IPS DF 19.7 (cell line): ENCODE results near the gene DEAF1.

Experiments used
- DNase-seq: peaks from one replicate; pipeline ENCODE4 v3.0.0-alpha.2; 2013; ENCODE audit warnings: low read depth, low spot score

DEAF1 gene

DNA sequence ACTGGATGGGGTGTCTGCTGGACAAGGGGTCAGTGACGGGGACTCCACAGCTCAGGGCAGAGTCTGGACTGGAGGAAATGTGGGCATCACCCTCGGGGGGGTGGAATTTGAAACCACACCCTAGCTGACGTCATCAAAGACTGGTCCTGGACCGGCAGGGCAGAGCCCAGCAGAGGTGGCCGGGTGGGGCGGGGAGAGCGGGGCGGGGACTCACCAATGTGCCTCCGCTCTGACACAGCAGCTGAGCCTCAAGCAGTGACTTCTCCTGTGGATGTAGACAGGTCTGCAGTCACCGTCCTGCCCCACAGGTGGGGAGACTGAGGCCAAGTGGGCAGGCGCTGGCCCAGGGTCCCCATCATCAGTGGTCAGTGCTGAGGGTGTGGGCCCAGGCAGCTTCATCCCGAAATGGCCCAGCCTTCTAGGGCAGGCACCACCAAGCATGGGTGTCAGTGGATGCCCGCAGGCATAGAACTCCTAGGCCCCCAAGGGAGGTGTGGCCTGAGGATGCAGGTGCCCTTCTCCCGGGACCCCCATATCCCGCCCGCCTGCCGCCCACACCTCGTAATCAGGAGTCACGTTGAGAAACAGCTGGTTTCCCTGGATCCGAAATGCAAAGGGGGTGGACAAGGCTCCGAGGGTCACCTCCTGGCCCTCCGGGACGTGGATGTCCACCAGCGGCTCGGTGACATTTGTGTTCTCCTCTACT, 70.9 kb downstream of the DEAF1 start:
- no peak for DNase-seq

DNA sequence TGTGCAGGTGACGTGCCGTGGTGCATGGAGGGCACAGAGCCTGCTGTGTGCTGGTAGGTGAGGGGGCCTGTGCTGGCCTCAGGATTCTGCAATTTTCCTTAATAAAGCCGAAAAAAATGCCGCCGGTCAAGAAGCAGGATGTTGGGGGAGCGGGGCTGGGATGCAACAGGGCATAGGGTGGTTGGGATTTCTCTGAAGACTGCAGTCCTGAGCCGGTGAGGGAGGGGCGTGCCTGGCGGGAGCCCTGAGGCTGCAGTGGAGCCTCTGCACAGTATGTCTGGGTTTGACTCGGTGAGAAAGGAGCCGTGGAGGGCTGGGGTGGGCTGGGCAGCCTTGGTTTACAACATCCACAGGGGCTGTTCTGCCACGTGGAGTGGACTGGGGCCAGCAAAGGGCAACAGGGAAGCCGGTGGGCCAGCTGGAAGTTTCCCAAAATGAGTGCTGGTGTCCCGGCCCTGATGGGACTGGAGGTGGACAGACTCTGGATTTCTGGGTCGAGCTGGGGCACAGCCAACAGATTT, 71.6 kb downstream of the DEAF1 start:
- no peak for DNase-seq

DNA sequence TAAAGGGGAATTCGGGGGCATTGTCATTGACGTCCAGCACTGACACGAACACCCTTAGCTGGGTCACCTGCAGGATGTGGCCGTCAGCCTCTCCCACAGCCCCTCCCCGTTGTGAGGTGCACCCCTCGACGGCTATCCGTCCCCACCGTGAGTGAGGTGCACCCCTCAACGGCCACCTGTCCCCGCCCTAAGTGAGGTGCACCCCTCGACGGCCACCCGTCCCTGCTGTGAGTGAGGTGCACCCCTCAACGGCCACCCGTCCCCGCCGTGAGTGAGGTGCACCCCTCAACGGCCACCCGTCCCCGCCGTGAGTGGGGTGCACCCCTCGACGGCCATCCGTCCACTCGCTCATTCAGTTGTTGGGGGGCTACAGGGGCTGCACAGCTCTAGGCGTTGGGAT, 73.2 kb downstream of the DEAF1 start:
- DNase-seq = no peak

DNA sequence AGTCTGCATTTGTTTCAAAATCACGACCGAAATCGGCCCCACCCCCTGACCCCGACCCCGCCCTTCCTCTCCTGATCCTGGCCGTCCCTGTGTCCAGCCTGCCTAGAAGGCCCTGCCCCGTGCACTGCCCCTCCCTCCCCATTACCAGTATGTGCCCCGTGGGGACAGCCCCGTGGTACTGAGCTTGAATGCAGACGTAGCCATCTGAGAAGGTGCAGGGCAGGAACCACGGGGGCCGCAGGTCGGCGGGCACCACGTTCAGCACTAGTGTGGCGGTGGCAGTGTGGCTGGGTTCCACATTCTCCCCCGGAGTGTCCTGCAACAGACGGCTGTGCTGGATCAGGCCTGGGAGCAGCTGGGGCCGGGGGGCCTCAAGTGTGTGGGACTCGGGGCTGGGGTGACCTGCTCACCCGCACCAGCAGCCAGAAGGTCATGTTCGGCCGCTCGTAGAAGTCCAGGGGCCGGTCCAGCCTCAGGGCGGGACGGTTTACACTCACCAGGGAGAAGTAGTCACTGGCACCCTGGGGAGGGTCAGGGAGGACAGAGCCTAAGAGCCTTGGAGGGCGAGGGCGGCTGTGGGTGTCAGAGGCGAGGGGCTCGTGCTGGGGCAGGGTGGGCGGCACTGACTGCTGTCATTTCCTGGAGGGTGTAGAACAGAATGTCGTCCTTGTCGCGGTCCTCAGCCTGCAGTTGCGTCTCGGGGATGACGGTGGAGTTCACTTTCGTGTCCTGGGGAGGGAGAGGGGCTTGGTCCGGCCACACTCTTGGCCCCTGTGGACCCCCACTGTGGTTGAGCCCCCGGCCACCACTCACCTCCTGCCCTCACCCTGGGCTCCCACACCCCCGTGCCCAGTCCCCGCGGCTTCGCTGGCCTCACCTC, 73.8 kb downstream of the DEAF1 start:
- DNase-seq = no peak

DNA sequence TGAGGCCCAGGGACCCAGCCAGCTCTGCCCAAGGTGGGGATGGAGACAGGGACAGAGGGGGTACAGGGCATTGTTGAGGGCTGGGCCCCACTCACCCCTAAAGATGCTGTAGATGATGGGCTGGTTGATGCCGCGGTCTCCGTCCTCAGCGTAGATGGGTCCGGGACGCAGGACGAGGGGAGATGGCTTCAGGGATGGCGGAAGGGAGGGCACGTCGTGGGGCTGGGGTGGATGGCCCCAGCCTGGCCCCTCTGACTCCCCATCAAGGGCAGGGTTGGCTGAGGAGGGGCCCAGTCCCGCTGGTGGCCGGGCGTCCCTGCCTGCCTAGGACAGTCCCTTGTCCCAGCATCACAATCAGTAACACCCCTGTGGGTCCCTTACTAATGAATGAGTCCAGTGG, 74.8 kb downstream of the DEAF1 start:
- no peak for DNase-seq

DNA sequence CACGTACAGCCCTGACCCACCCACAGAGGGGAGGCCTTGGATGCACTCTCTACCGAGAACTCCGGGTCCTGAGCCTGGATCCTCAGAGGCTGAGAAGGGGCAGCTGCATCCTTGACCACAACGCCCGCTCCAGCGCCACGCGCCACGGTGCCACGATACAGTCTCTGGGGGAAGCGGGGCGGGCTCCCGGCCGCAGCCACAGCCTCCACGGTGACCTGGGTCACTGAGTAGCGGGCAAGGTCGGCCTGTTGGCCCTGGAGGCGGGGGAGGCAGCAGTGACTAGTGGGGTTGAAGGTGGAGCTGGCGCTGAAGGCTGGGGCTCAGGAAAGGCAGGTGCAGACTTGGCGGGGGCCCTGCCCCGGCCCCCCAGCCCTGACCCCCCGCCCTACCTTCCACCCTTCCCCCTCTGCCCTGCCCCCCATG, 75.4 kb downstream of the DEAF1 start:
- DNase-seq = no peak

DNA sequence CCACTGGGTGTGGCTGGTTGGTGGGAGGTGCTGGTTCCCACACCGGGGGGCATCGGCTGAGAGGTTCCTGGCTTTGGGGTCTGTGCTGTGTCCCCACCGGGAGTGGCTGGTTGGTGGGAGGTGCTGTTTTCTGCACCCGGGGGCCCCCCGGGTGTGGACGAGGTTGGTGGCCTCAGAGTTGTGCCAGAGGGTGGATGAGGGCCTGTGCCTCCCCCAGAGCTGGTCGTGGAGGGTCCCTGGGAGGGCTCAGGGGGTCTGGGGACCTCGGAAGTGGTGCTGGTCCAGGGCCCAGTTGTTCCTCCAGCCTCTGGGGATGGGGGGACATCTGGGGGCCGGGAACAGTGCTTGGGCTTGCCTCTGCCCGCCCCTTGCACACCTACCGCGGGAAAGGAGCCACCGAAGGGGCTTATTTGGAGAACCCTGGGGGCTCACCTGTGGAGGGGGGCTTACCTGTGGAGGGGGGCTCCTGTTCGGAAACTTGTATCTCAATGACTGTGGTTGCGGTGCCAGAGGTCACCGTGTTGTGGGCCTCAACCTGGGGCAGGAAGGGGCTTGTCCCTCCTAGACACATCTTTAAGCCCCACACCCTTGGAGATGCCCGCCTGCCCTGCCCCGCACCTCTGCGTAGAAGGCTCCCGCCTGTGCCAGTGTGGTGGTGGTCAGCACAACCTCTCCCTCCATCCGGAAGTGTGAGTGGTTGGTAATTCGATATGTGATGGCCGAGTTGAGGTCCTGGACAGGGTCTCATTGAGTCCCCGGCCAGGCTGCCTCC, 76.0 kb downstream of the DEAF1 start:
- DNase-seq = no peak

DNA sequence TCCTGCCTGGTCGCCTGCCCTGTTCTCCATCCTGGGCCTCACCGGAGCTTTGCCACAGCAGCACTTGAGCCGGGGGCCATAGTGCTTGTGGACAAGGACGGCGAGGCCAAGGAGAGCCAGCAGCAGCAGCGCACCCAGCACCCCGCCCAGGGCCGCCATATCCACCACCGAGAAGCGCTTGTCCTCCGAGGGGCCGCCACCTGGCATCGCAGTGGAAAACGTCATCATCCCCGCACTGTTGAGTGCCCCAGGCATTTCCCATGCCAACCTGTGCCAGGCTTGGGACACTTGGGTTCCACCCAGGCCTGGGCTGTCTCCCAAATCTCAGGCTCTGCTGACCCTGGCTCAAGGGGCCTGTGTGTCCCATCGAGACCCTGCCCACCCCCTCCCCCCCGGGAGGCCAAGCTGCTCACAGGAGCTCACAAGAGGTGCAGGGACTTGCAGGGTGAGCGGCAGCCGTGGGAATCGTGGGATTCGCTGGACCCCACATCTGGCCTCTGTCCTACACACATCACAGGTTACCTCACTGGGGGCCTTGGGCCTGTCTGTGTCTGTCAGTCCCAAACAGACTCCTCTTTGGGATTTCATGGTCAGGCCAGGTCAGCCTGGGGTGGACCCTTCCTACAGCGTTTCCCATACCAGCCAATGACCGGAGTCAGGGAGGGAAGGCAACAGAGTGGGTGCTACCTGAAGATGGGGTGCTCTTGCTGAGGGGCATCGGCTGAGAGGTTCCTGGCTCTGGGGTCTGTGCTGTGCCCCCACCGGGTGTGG, 76.9 kb downstream of the DEAF1 start:
- no peak for DNase-seq

DNA sequence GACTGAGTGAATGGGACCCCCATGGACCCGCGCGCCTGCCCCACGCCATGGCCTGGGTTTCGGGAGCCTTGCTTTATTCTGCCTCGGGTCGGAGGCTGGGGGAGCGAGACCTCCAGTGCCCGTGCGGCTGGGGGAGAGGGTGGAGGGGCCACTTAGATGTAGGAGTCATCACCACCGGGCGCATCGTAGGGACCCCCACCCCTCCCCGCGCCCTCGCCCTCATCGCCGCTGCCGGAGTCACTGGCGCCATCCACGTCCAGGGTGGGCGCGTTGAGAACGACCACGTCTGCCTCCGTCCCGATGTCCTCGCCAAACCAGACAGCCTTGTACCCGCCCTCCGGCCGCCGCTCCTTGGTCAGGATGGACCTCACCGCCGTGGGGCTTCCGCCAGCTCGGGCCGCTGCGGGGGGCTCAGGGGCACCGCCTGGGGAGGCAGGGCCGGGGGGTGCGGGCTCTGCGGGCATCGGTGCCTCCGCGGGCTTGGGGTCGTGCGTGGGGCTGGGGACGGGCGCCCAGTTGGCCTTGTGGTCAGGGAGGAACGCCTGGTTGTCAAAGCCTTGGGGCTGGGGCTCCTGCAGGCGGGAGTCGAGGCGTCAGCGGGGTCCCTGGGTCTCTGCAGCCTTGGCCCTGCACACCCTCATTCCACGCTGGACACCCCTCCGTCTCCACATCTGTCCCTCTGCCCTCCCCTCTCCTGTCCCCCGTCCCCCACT, 77.7 kb downstream of the DEAF1 start:
- DNase-seq = no peak

DNA sequence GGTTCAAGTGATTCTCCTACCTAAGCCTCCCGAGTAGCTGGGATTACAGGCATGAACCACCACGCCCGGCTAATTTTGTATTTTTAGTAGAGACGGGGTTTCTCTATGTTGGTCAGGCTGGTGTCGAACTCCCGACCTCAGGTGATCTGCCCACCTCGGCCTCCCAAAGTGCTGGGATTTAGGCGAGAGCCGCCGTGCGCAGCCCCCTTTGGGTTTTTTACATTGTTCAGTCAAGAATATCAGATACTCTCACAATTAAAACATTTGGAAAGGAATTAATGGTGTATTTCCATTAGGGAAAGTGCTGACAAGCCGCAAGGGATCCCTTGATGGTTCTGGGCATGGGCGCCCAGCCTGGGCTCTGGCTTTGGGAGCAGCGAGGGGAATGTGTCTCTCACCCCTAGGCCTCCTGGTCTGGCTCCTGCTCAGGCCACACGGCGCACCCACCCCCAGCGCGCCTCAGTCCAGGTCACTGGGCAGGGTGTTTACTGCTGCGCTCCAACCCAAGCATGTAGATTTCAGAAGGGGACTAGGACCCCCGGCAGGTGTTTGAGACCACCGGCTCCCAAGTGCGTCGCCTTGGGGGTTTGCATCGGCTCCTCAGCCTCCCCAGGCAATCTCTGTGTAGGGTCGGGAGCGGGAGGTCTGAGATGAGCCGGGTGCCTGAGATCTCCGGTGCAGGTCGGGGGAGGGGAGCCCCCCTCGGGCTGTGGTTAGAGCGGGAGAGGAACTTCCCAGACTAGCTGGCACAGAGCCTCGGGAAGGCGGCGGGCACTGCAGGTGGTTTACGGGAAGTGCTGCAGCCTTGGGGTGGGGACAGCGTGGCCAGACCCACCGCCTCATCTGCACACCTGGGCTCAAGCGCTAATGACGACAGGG, 78.5 kb downstream of the DEAF1 start:
- DNase-seq = no peak

DNA sequence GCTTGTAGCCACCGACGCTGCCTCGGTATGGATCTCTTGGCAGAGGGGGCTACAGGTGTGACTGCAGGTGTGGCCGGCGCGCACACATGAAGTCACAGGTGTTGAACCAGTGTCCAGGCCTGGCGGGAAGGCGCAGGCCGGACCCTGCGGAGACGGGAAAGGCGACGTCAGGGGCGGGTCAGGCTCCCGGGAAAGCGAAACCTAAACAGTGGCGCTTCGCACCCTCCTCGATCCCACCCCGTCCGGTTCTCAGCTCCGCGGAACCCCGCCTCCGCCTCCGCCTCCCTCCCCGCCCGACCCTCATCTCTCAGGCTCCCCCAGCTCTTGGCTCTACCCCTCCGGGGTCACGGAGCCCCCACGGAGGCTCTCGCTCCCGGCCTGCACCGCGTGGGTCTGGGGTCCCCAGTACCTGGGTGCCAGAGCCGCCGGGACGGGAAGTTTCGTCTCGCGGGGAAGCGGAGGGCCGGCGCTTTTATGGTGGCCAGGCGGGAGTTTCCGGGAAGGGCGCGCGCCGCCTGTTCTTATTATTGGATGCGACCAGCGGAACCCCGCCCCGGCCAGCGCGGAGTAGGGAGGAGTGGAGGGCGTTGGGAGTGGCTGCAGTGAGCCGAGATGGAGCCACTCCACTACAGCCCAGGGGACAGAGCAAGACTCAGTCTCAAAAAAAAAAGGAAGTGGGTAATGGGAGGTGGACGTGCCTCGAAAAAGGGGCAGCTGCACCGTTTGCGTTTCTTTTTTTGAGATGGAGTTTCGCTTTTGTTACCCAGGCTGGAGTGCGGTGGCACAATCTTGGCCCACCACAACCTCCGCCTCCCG, 79.3 kb downstream of the DEAF1 start, which contains the start of gene IRF7:
Gene IRF7 (minus strand): TSS at position 447 of the 816 bp plus-strand sequence. CDS start 586 bp downstream, outside the sequence.
- no peak for DNase-seq

DNA sequence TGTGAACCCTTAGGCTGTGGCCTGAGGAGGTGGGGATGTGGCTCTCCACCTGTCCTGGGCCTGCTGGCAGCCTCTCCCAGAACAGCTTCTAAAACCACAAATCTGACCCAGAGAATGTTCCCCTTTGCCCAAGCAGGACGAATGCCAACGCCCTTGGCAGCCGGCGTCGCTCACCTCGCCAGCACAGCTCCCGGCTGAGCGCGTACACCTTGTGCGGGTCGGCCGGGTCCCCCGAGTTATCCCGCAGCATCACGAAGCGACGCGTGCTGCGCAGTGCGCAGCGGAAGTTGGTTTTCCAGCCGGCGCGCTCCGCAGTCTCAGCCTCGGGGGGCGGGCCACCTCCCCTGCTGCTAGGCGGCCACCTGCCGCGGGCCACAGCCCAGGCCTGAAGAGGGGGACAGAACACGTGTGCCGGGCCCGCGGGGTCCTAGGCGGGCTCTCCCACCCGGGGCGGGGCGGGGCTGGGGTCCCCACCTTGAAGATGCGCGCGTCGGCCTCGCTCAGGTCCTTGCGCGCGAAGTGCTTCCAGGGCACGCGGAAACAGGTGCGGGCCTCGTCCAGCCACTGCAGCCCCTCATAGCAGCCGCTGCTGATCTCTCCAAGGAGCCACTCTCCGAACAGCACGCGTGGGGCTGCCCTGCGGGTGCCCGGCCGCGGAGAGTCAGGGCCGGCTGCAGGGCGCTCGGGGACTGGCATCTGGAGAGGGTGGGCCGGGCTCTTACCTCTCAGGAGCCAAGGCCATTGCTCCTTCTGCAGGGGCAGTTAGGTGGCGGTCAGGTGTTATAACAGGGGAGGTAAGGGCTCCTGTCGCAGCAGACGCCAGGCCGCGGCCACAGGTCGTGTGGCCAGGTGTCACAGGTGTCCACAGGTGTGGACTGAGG, 80.2 kb downstream of the DEAF1 start:
- DNase-seq = no peak

DNA sequence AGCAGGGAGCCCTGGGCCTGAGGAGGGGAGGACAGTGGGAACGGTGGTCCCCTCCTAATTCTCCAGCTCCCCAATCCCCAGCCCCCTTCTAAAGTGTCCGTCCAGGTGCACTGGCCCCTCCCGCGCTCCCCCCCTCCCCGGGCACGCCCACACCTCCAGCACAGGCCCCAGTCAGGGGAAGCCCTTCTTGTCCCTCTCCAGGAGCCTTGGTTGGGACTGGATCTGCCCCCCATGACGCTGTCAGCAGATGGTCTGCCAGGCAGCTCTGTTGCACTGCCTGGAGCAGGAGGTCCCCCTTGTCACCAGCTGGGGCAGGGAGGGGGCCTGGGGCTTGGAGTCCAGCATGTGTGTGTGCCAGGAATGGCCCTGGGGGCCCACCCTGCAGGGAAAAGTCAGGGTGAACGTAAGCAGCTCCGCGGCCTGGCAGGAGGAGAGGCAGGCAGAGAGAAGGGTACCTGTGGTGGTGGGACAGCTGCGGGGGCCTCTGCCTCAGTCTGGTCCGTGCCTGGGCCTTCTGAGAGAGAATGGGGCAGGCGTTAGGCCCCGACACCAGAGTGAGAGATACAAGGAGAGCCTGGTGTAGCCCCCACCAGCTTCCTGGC, 80.9 kb downstream of the DEAF1 start:
- DNase-seq = no peak

DNA sequence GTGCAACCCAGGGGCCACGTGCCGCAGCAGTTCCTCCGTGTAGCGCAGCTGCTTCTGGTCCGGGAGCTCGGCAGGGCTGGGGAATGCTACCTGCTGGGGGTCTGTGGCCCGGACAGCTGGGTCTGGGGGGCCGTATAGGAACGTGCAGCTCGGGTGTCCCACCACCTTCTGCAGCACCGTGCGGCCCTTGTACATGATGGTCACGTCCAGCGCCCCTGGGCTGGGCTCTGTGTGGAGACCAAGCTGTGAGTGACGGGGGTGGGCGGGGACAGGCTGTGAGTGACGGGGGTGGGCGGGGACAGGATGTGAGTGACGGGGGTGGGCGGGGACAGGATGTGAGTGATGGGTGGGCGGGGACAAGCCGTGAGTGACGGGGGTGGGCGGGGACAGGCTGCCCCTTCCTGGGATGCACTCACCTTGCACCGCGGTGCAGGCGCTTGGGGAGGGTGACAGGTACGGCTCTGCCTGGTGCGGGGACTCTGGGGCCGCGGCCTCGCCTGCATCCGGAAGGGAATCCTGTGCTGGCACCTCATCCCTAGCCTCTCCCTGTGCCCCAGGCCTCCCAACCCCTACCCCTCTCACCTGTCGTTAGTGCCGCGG, 81.6 kb downstream of the DEAF1 start:
- DNase-seq = no peak

DNA sequence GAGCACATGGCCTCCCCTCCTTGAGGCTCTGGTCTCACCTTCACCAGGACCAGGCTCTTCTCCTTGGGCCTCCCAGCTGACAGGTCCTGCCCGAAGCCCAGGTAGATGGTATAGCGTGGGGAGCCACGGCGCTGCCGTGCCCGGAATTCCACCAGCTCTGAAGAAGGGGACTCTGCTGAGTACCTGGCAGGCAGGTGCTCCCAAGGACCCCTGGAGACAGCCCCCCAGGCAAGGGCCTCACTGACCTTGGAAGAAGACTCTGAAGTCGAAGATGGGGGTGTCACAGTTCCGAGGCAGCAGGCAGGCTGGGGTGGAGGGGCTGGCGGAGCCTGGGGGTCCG, 82.1 kb downstream of the DEAF1 start:
- DNase-seq = no peak

DNA sequence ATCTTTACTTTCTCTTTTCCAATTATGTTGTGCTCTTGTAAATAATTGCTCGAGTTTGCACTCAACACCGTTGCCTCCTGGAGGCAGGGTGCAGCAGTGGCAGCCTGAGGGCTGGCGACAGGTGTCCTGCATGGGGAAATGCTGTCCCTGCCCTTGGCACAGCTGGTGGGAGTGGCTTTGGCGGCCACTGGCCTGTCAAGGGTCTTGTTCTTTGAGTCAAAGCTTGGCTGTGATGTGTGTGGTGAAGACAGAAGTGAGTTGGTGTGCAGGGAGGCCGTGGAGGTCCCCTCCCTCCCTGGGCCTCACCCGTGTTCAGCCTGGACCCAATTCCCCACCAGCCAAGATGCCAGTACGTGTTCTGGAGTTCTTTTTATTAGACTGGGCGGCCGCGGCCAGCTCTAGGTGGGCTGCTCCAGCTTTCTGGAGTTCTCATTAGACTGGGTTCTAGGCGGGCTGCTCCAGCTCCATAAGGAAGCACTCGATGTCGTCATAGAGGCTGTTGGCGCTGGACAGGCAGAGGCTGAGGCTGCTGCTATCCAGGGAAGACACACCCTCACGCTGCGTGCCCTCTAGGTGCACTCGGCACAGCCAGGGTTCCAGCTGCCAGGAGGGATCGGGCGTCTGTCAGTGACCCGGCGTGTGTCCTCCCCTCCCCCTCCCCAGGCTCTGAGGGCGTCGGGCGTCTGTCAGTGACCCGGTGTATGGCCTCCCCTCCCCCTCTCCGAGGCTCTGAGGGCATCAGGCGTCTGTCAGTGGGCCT, 82.6 kb downstream of the DEAF1 start:
- no peak for DNase-seq
